Endothelial cell of umbilical vein (primary cell): ENCODE measurements around the gene KRTAP10-8.

Experiments used
- POLR2A ChIP-seq: IDR thresholded peaks from 2 replicates; pipeline ENCODE4 v1.6.1; 2012; ENCODE audit warnings: low read depth, mild to moderate bottlenecking, control low read depth, low read length
- POLR2AphosphoS5 ChIP-seq: IDR thresholded peaks from 2 replicates; pipeline ENCODE4 v1.6.1; 2012; ENCODE audit warnings: low read depth, mild to moderate bottlenecking, control low read depth, low read length, moderate library complexity; ENCODE audit not compliant: insufficient read depth
- TF ChIP-seq, protein P1 (sequence below): IDR thresholded peaks from 2 replicates; pipeline ENCODE4 v1.6.1; 2011; ENCODE audit not compliant: insufficient read depth, insufficient read length
- TF ChIP-seq, protein P2 (sequence below), 2 donors: IDR thresholded peaks; 1 replicate in 1 of 2; 2 replicates in 1 of 2; pipeline ENCODE4 v1.5.1; 2011; ENCODE audit warnings: low read length in 2 of 2, mild to moderate bottlenecking in 2 of 2, moderate library complexity in 2 of 2, control low read depth in 1 of 2, inconsistent platforms in 1 of 2, low read depth in 1 of 2; ENCODE audit not compliant: insufficient read depth in 1 of 2; ENCODE audit errors: extremely low read depth in 1 of 2

- TF ChIP-seq, protein P1, sequence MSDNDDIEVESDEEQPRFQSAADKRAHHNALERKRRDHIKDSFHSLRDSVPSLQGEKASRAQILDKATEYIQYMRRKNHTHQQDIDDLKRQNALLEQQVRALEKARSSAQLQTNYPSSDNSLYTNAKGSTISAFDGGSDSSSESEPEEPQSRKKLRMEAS: no peak
- TF ChIP-seq POLR2AphosphoS5 (no peak), POLR2A (no peak)
- TF ChIP-seq, protein P2, sequence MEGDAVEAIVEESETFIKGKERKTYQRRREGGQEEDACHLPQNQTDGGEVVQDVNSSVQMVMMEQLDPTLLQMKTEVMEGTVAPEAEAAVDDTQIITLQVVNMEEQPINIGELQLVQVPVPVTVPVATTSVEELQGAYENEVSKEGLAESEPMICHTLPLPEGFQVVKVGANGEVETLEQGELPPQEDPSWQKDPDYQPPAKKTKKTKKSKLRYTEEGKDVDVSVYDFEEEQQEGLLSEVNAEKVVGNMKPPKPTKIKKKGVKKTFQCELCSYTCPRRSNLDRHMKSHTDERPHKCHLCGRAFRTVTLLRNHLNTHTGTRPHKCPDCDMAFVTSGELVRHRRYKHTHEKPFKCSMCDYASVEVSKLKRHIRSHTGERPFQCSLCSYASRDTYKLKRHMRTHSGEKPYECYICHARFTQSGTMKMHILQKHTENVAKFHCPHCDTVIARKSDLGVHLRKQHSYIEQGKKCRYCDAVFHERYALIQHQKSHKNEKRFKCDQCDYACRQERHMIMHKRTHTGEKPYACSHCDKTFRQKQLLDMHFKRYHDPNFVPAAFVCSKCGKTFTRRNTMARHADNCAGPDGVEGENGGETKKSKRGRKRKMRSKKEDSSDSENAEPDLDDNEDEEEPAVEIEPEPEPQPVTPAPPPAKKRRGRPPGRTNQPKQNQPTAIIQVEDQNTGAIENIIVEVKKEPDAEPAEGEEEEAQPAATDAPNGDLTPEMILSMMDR (IDR thresholded peaks at IDR 0.05; ENCODE audit: extremely low read depth in 1 of 2, insufficient read depth in 1 of 2, low read depth in 1 of 2, low read length in 2 of 2): no peak
These were observed 40.6 kb upstream of the KRTAP10-8 start for GRCh38 chr21:44571296-44571695.
